GM21367 (cell line): ENCODE results near the gene SLC25A1.
"Not testable (repeated sequence)": the region's sequence is repeated elsewhere in the genome, so short reads cannot be mapped to it uniquely, and the experiment has no call there.

ENCODE experiments used
- ATAC-seq: cut with Tn5 transposase; IDR thresholded peaks from one replicate; pipeline ENCODE4 v1.9.1; 2021; ENCODE audit not compliant: unreplicated experiment

Gene SLC25A1

DNA sequence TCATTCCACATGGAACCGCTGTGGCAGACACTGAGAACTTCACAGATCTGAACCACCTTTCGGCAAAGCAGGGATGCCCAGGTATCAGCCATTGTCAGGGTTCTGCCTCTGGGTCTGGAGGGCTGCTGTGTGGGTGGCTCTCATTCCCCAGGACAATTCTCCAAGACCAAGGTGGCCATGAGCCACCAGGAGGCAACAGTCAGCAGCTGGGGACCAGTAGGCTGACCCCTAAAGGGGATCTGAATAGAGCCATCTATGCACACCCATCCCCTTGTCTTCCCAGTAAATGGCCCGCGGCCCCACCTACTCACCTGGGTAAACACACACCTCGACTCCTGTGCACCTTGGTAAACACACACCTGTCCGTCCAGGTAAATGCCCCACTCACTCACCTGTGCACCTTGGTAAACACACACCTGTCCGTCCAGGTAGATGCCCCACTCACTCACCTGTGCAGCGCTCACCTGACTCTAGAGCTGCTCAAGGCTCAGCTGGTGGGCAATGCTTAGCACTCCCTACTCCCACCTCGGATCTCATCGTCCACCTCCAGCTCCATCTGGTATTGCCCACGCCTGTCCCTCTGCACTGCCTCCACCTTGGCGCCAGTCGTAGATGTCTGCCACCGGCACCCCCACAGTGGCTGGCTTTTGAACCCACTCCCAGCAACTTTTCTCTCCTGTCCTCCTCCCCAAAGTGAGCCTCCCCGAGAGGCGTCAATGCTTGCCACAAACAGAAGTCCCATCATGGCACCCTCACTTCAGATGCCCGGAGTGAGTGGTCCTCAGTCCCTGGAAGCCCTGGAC, 10.2 kb downstream of the SLC25A1 start:
- no peak for ATAC-seq

- ATAC-seq = no peak
Measured at GRCh38 chr22:19167106-19167869, 11.2 kb downstream of the SLC25A1 start.

DNA sequence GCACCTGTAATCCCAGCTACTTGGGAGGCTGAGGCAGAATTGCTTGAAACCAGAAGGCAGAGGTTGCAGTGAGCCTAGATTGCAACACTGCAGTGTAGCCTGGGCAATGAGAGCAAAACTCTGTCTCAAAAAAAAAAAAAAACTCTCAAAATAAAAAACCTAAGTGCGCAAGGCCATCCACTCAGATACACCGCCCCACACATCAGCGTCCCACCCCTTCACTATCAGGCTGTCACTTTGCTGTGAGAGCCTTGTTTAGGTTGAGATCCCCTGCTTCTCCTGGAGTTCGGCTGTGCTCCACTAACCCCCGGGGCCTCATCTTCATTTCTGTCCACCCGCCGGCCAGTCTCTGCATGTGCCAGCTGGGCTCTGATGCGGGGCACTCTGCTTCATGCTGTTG, 12.1 kb downstream of the SLC25A1 start:
- ATAC-seq = no peak

DNA sequence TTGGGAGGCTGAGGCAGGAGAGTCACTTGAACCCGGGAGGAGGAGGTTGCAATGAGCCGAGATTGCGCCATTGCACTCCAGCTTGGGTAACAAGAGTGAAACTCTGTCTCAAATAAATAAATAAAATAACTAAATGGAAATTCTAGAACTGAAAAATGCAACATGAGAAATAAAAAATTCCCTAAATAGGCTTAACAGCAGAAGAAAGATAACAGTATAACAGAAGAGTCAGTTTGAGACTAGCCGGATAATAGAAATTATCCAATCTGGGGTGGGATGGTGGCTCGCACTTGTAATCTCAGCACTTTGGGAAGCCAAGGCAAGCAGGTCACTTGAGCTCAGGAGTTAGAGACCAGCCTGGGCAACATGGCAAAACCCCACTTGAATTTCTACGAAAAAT, 14.1 kb downstream of the SLC25A1 start:
- no peak for ATAC-seq

DNA sequence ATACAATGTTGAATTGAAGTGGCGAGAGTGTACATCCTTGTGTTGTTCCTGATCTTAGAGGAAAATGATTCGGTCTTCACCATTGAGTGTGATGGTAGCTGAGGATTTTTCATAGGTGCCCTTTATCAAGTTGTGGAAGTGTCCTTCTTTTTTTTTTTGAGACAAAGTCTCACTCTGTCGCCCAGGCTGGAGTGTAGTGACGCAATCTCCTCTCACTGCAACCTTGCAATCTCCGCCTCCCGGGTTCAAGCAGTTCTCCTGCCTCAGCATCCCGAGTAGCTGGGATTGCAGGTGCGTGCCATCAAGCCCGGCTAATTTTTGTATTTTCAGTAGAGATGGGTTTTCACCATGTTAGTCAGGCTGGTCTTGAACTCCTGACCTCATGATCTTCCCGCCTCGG, 19.9 kb downstream of the SLC25A1 start:
- ATAC-seq = not testable (repeated sequence)

DNA sequence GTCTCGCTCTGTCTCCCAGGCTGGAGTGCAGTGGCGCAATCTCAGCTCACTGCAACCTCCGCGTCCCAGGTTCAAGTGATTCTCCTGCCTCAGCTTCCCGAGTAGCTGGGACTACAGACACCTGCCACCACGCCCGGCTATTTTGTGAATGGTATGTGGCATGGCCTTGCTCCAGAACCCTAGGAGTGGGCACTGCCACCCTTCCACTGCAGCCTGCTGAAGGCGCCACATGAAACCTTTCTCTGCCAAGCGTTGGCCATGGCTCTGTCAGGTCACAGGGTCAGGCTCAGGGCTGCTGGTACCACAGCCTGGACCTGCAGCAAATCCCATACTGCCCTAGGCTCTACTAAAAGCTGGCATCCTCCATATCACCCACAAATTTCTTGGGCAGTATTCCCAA, 22.4 kb downstream of the SLC25A1 start:
- ATAC-seq = not testable (repeated sequence)

GRCh38 chr22:19152942-19153883, 25.3 kb downstream of the SLC25A1 start:
- no peak for ATAC-seq

DNA sequence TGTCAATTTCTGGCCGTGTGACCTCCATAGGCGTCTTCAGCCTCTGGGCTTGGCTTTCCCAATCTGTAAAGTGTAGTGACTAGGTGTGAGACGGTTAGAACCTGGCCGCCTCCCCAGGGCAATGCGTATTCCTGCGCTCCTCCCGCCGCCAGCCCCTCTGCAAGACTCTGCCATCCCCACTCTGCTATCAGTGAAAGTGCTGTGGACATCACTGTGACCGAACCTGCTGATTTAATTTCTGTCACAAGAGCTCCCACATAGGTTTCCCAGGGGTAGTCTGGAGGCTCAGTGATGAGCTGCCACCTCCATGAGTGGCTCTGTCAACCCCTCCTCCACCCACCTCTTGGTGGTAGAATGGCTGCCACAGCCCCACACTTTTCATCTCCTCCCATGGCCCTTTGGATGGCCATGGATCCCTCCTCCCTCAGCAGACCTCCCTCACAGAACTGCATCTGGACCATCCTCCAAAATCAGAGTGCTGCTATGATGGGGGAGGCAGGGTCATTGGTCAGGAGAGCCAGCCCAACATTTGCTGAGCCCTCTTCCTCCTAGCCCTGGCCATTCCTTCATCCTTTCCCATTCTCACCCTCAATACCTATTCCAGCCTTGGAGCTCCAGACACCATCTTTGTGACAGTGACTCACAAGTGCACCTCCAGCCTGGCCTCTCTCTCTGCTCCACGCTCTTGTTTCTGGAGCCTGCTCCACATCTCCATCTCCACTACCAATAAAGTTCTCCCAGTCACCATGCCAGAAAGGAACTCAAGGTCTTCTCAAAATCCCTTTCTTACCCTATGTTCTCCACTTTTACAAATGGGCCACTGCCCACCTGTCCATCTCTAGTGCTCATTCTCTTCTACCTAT, 27.0 kb downstream of the SLC25A1 start:
- ATAC-seq = no peak

GRCh38 chr22:19150482-19151328, 27.8 kb downstream of the SLC25A1 start:
- no peak for ATAC-seq

GRCh38 chr22:19149991-19150390, 28.5 kb downstream of the SLC25A1 start, which contains the start of gene GSC2:
Gene GSC2, minus strand, starts transcription at chr22:19150292. Its CDS starts 9 bp downstream, at chr22:19150283.
- no peak for ATAC-seq

GRCh38 chr22:19149047-19149883, 29.3 kb downstream of the SLC25A1 start:
- ATAC-seq = no peak

GRCh38 chr22:19148417-19149046, 30.0 kb downstream of the SLC25A1 start:
- no peak for ATAC-seq

GRCh38 chr22:19147195-19147780, 31.2 kb downstream of the SLC25A1 start:
- no peak for ATAC-seq

GRCh38 chr22:19146215-19146968, 32.1 kb downstream of the SLC25A1 start:
- no peak for ATAC-seq

DNA sequence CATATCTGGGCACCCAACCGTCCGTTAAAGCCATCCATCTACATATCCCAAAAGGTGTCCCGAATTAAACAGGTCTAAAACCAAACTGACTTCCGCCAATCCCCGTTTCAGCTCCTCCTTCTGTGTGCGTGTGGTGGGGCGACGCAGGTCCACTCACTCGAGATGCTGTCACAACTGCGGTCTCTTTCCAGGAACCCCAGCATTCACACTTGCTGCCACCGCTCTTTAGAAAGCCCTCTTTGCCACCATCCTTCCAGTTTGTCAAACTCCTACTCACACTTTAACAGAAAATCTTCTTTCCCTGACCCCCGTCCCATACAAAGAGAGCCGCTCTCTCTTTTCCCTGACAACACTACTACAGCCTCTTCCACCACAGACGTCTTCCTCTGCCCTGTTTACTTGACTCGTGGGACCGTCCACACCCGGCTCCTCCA, 34.6 kb downstream of the SLC25A1 start:
- ATAC-seq = no peak

DNA sequence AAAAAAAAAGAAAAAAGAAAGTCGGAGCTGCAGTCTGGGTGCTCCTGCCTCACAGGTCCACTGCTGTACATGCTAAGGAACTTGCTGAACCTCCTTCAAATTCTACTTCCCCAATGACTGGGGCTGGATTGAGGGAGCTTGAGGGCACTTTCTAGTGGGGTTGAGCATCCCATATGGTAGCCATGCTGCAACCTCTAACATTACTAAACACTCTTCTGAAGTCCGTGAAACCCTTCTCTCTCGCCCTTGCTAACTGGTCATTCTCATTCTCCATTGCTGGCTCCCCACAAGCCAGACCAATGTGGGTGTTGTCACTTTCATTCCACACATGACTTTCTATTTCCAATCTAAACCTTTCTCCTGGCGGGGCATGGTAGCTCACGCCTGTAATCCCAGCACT, 35.3 kb downstream of the SLC25A1 start:
- no peak for ATAC-seq

GRCh38 chr22:19142394-19142793, 36.1 kb downstream of the SLC25A1 start:
- no peak for ATAC-seq
